Esophagus (tissue), 2 donors: ENCODE measurements around the gene MPC2. TPM values are rescaled to one million over a fixed set of nuclear protein-coding genes. Genes with fewer than 3 reads are reported as not detected.
A peak's percentile ranks its signal among the peaks of the same experiment; 100 is the strongest.

ENCODE experiments used
- H3K27ac ChIP-seq, 2 donors: one replicate each; pipeline ENCODE4 v1.5.1; 2013; ENCODE audit warnings: low read depth in 2 of 2, mild to moderate bottlenecking in 2 of 2, inconsistent platforms in 1 of 2, low read length in 1 of 2, moderate library complexity in 1 of 2
- H3K27me3 ChIP-seq, 2 donors: one replicate each; pipeline ENCODE4 v1.6.1; 2013; ENCODE audit warnings: low read length in 2 of 2, control low read depth in 1 of 2, mild to moderate bottlenecking in 1 of 2; ENCODE audit not compliant: insufficient read depth in 2 of 2, control insufficient read depth in 1 of 2
- H3K36me3 ChIP-seq, 2 donors: one replicate each; pipeline ENCODE4 v1.6.1; 2013; ENCODE audit warnings: low read length in 1 of 2; ENCODE audit not compliant: control insufficient read depth in 2 of 2, insufficient read depth in 2 of 2
- H3K4me1 ChIP-seq, 2 donors: one replicate each; pipeline ENCODE4 v1.6.1; 2013; ENCODE audit warnings: low read length in 1 of 2; ENCODE audit not compliant: control insufficient read depth in 2 of 2, insufficient read depth in 2 of 2
- H3K4me3 ChIP-seq, 2 donors: one replicate each; pipeline ENCODE4 v1.5.1; 2013; ENCODE audit warnings: low read length in 2 of 2, mild to moderate bottlenecking in 2 of 2, low read depth in 1 of 2, moderate library complexity in 1 of 2
- H3K9me3 ChIP-seq, 2 donors: one replicate each; pipeline ENCODE4 v1.6.1; 2013; ENCODE audit warnings: mild to moderate bottlenecking in 2 of 2, low read depth in 1 of 2, low read length in 1 of 2, moderate library complexity in 1 of 2; ENCODE audit not compliant: control insufficient read depth in 2 of 2, insufficient read depth in 1 of 2
- WGBS, 2 donors: extraction: QIAGEN DNeasy Blood & Tissue Kit; methylation state at CpG; one replicate each; pipeline ENCODE4 v1.1.7; 2013; 5-methylcytosine and 5-hydroxymethylcytosine counted together
- polyA plus RNA-seq, 2 donors: library from polyadenylated mRNA; stranded (reverse); fragments of 200-250 nt; gene quantifications; one replicate each; pipeline ENCODE4 v1.2.3, GENCODE V29; 2013
- donor health status: healthy with polysubstance abuse.
- donor health status: Bipolar disorder and iron deficiency.

The MPC2 gene
- 10 to 100 TPM; 28.7 to 34.2 TPM for polyA plus RNA-seq

DNA sequence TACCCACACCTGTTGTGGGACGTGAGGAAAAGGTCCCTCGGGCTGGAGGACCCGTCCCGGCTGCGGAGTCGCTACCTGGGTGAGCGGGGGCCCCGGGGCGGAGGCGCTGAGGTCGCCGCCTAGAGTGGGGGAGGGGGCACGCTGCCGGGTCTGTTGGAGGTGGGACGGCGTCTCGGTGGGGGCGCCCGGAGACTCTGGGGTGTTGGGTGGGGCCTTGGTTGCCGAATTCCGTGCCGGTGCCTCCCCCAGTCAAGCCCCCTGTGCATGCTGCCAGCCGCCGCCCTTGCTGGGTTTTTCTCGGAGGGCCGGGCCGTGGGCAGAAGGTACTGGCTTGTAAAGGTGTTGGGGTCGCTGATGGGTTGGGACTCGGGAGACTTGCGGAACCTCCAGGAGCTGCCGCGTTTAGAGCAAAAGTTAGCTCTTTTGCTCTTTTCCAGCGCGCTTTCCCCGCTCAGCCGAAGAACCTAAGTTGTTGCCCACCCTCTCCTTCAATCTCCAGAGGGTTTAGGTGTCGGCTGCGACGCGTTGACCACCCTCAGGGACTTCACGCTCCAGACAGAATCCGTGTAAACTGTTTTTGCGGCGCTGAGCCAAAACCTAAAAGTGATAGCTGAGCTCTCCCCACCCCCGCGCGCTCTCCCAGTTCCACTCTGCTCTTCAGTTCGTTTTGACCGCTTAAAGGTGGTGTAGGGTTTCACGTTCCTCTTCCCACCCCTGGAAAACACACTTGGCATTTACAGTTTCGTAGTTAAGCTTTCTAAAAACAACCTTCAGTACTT lies at the start of gene MPC2:
Gene MPC2, minus strand, starts transcription at position 143 of the 779 bp plus-strand sequence. CDS start 1,231 bp downstream, outside the sequence.
- Histone ChIP-seq H3K27ac (peak within 1 kb of the TSS; percentile 96 to 98), H3K36me3 (no peaks in the 10 kb centered on the region), H3K27me3 (no peaks in the 10 kb centered on the region), H3K4me3 (peak within 1 kb of the TSS; percentile 82 to 98), H3K9me3 (no peaks in the 10 kb centered on the region), H3K4me1 (no peaks in the 10 kb centered on the region)
- 1% methylated on average over 51 of the region's 51 CpGs for WGBS, 2 donors

DNA sequence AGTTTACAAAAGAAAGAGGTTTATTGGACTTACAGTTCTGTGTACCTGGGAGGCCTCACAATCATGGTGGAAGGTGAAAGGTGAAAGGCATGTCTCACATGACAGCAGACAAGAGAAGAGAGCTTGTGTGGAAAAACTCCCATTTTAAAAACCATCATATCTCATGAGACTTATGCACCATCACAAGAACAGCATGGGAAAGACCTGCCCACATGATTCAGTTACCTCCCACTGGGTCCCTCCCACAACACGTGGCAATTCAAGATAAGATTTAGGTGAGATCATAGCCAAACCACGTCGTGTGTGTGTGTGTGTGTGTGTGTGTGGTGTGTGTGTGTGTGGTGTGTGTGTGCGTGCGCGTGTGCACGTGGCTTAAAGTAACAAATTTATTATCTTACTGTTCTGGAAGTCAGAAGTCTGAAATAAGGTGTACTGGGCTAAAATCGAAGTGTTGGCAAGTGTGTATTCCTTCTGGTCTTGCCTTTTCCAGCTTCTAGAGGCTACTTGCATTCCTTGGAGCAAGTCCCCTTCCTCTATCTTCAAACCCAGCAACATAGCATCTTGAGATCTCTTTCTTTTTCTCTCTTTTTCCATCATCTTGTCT lies 48.1 kb upstream of the MPC2 start:
- H3K36me3 ChIP-seq: peaks cover 0 to 3% of the 10 kb centered on the region in 2 donors
- 75 to 84% methylated on average over 8 of the region's 8 CpGs for whole genome bisulfite sequencing, 2 donors
- no peaks in the 10 kb centered on the region for H3K4me1 ChIP-seq
- no peak overlapping the region for H3K4me3 ChIP-seq
- no peaks in the 10 kb centered on the region for H3K9me3 ChIP-seq
- no peaks in the 10 kb centered on the region for H3K27me3 ChIP-seq
- no peak overlapping the region for H3K27ac ChIP-seq

DNA sequence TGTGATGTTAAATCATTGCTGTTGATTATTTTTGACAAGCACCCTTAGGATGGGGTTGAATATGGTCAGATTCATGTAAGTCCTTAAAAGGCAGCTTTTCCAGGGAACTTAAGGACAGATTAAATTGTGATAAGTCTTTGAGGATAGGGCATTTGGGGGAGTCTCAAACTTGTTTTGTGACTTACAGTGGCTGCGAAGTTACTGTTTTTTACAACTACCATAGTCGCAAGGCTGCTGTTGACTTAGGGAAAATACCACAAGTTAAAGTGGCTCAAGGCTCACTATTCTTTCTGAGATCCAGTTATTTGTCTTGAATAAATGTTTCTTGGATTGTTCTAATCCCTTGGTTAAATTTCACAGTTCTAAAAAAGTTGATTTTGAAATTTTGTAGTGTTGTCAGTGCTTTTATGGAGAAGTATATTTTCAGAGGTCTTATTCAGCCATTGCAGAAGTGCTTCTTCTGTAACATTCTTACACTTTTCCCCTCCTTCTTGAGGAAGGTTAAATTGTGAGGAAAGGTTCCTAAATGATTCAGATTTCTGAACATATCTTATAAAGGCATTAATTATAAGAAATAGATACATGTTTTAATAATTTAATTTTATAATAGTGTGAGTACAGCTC lies 47.0 kb upstream of the MPC2 start:
- no peaks in the 10 kb centered on the region for H3K9me3 ChIP-seq
- no peaks in the 10 kb centered on the region for H3K4me1 ChIP-seq
- no peaks in the 10 kb centered on the region for H3K27me3 ChIP-seq
- no peak overlapping the region for H3K4me3 ChIP-seq
- H3K36me3 ChIP-seq: peaks cover 0 to 3% of the 10 kb centered on the region in 2 donors
- WGBS, 2 donors: 91 to 95% methylated on average over 2 of the region's 2 CpGs
- no peak overlapping the region for H3K27ac ChIP-seq

DNA sequence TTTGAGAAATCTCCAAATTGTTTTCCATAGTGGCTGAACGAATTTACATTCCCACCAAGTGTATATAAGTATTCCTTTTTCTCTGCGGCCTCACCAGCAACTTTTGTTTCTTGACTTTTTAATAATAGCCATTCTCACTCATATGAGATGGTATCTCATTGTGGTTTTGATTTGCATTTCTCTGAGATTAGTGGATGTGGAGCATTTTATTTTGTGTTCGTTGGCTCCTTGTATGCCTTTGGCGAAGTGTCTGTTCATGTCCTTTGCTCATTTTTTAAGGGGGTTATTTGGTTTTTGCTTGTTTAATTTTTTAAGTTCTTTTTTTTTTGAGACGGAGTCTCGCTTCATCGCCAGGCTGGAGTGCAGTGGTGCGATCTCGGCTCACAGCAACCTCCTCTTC lies 45.1 kb upstream of the MPC2 start:
- H3K4me3 ChIP-seq: no peak overlapping the region
- H3K9me3 ChIP-seq: no peaks in the 10 kb centered on the region
- 97 to 98% methylated on average over 9 of the region's 9 CpGs for WGBS, 2 donors
- no peaks in the 10 kb centered on the region for H3K27me3 ChIP-seq
- H3K4me1 ChIP-seq: no peaks in the 10 kb centered on the region
- H3K36me3 ChIP-seq: peaks cover 0 to 3% of the 10 kb centered on the region in 2 donors
- H3K27ac ChIP-seq: no peak overlapping the region

DNA sequence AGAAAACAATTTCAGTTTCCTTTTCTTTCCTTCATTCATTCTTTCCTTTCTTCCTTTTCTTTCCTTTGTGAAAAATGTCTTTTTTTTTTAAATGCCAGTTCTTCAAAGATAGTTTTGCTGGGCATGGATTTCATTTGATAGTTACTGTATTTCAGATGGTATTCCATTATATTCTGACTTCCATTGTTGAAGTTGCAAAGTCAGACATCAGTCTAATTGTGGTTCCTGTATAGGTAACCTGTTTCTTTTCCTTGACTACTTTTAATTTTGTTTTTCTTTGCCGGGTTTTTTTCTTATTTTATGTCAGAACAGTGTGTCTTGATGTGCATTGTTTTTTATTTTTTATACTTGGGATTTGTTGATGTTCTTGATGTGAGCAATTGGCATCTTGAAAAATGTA lies 40.4 kb upstream of the MPC2 start:
- 94 to 95% methylated on average over 1 of the region's 1 CpG for WGBS, 2 donors
- H3K27ac ChIP-seq: no peak overlapping the region
- H3K36me3 ChIP-seq: no peaks in the 10 kb centered on the region
- H3K4me3 ChIP-seq: no peak overlapping the region
- no peaks in the 10 kb centered on the region for H3K4me1 ChIP-seq
- no peaks in the 10 kb centered on the region for H3K9me3 ChIP-seq
- no peaks in the 10 kb centered on the region for H3K27me3 ChIP-seq

DNA sequence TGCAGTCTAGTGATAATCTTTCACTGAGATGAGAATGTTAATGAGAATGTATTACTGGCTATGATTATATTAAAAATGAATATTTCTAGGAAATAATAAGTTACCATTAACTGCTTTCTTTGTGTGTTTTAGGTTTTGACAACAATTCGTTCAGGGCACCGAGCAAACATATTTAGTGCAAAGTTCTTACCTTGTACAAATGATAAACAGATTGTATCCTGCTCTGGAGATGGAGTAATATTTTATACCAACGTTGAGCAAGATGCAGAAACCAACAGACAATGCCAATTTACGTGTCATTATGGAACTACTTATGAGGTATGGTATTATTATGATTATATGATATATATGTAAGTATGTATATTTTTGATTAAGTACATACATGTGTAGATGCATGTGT lies 37.8 kb upstream of the MPC2 start:
- Histone ChIP-seq H3K36me3 (no peaks in the 10 kb centered on the region), H3K4me3 (no peak overlapping the region), H3K9me3 (no peaks in the 10 kb centered on the region), H3K27me3 (no peaks in the 10 kb centered on the region), H3K27ac (no peak overlapping the region), H3K4me1 (no peaks in the 10 kb centered on the region)
- WGBS, 2 donors: 88 to 89% methylated on average over 4 of the region's 4 CpGs

DNA sequence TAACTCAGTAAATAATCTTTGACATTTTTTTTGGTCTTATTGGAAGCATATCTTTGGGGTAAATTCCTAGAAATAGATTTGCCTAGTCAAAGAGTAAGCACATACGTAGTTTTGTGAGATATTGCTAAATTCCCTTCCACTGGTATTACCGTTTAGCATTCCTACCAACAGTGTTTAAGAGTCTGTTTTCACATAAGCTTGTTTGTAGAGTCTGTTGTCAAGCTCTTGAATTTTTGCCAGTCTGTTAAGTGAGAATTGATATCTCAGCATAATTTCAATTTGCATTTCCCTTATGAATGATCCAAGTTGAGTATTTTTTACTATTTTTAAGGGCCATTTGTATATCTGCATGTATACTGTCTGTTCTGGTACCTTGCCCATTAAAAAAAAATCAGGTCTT lies 37.0 kb upstream of the MPC2 start:
- Histone ChIP-seq H3K36me3 (no peaks in the 10 kb centered on the region), H3K27ac (no peak overlapping the region), H3K9me3 (no peaks in the 10 kb centered on the region), H3K27me3 (no peaks in the 10 kb centered on the region), H3K4me1 (no peaks in the 10 kb centered on the region), H3K4me3 (no peak overlapping the region)
- 80 to 84% methylated on average over 2 of the region's 2 CpGs for WGBS, 2 donors

DNA sequence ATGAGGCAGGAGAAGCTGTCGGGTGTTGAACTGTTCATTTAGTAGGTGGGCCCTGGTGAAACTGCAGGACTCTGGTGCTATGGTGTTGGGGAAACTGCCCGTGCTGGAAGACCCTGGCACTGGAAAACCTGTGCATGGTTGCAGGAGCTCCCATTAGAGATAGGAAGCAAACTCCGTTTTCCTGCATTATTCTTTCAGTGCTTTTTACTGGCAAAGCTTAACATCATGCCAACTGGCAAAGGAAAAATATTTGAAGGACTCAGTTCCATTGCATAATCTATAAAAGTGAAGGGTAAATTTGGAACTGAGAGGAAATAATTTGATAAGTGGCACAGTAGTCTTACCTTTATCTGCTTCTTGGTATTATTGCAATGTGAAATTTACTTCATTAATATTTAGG lies 31.7 kb upstream of the MPC2 start:
- Histone ChIP-seq H3K9me3 (no peaks in the 10 kb centered on the region), H3K36me3 (no peaks in the 10 kb centered on the region), H3K27me3 (no peaks in the 10 kb centered on the region), H3K27ac (no peak overlapping the region), H3K4me3 (no peak overlapping the region), H3K4me1 (peaks cover 0 to 2% of the 10 kb centered on the region in 2 donors)
- WGBS, 2 donors: 85 to 87% methylated on average over 3 of the region's 3 CpGs

DNA sequence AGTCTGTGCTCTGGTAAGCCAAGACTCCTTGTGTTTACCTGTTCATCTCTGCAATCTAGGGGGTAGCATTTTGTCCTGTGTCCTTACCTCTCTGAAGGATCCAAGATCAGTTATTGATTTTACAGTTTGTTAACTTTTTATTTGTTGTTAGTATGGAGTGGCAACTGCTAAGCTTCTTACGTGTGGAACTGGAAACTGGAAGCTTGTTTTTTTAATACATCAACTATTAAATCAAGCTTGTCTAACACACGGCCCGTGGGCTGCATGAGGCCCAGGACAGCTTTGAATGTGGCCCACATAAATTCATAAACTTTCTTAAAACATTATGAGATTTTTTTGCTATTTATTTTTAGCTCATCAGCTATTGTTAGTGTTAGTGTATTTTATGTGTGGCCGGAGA lies 29.2 kb upstream of the MPC2 start:
- H3K4me1 ChIP-seq: peaks cover 0 to 2% of the 10 kb centered on the region in 2 donors
- H3K9me3 ChIP-seq: no peaks in the 10 kb centered on the region
- no peaks in the 10 kb centered on the region for H3K36me3 ChIP-seq
- no peak overlapping the region for H3K27ac ChIP-seq
- no peak overlapping the region for H3K4me3 ChIP-seq
- no peaks in the 10 kb centered on the region for H3K27me3 ChIP-seq
- 64 to 83% methylated on average over 4 of the region's 4 CpGs for WGBS, 2 donors
